SK-N-MC (cell line): ENCODE measurements around the gene WDR62.

Source experiments
- DNase-seq: peaks from one replicate; pipeline ENCODE4 v3.0.0-alpha.2; 2011; ENCODE audit warnings: low read depth, low spot score
- H3K27ac ChIP-seq: fragments of 200-600 bp; sonication (generic); 2 replicates; pipeline ENCODE4 v1.5.1; 2016; ENCODE audit warnings: mixed run types
- H3K36me3 ChIP-seq: fragments of 200-600 bp; sonication (generic); 2 replicates; pipeline ENCODE4 v1.6.1; 2017; ENCODE audit warnings: antibody characterized with exemption, low read length, mixed read lengths; ENCODE audit not compliant: insufficient read depth
- H3K4me3 ChIP-seq: fragments of 200-600 bp; sonication (generic); 2 replicates; pipeline ENCODE4 v1.5.1; 2016
- H3K9ac ChIP-seq: fragments of 200-600 bp; sonication (generic); 2 replicates; pipeline ENCODE4 v1.8.0; 2017; ENCODE audit warnings: mixed run types, mixed read lengths; ENCODE audit not compliant: insufficient read length
- H3K9me3 ChIP-seq: fragments of 200-600 bp; sonication (generic); 2 replicates; pipeline ENCODE4 v1.6.1; 2017; ENCODE audit warnings: low read depth, mild to moderate bottlenecking, antibody characterized with exemption, low read length, moderate library complexity, mixed read lengths
- EZH2 ChIP-seq: fragments of 200-600 bp; sonication (generic); IDR thresholded peaks from one replicate; pipeline ENCODE4 v1.6.1; 2017; ENCODE audit warnings: antibody characterized with exemption
- FOXP2 ChIP-seq: optimal IDR thresholded peaks from 2 replicates; pipeline ENCODE3; 2011; ENCODE audit warnings: mild to moderate bottlenecking, moderate library complexity; ENCODE audit not compliant: insufficient read depth; ENCODE audit errors: extremely low read length, control extremely low read depth
- POLR2AphosphoS5 ChIP-seq: IDR thresholded peaks from 2 replicates; pipeline ENCODE4 v1.6.1; 2012; ENCODE audit warnings: mild to moderate bottlenecking, low read depth, low read length, borderline replicate concordance

The WDR62 gene

DNA sequence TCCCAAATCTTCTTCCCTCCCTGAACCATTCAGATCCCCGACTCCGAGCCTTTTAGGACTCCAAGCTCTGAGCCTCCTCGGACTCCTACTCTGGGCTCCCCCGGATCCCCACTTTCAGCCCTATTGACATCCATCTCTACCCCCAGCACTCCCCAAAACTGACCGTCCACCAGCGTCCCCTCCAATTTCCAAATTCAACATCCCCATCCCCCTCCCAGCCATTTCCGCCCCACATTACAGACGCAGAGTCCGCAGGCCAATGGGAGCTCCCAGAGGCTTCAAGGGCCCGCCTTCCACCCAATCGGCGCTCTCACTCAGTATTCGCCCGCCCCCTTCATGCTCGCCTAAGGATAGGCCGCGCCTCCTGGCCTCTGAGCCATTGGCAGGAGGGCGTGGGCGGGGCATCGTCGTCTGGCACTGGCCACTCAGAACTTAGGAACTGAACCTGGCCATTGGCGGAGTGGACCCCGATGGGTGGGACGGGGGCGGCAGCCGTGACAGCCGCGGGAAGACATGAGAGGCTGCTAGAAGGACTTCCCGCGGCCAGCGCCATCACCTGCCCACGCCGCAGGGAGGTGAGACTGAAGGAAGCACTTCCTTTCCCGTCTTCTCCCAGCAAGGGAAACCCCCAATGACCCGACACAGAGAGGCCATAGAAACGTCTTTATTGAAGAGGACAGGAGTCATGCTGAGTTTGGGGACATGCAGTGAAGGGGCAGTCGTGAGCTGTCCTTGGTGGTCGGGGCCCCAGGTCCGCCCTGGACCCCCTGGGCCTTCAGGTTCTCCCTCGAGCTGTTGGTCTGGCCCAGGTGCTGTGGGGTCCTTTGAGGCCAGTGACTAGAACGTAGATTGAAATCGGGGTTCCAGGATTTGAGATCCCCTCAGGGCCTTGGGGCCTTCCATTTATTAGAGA is 40.4 kb upstream of the WDR62 start, which contains the start of gene ALKBH6:
Gene ALKBH6 (minus strand): TSS at position 202 of the 913 bp plus-strand sequence. CDS start 816 bp downstream, outside the sequence.
- Histone ChIP-seq H3K4me3 (peak within 1 kb of the TSS; percentile 92), H3K9ac (peak within 1 kb of the TSS; percentile 86), H3K9me3 (no peaks in the 10 kb centered on the region), H3K27ac (no peak within 1 kb of the TSS), H3K36me3 (no peaks in the 10 kb centered on the region)
- TF ChIP-seq FOXP2 (no peak), POLR2AphosphoS5 (peak; percentile 53; the same call in 1 of the 2 replicates)
- DNase-seq: peak; percentile 84

DNA sequence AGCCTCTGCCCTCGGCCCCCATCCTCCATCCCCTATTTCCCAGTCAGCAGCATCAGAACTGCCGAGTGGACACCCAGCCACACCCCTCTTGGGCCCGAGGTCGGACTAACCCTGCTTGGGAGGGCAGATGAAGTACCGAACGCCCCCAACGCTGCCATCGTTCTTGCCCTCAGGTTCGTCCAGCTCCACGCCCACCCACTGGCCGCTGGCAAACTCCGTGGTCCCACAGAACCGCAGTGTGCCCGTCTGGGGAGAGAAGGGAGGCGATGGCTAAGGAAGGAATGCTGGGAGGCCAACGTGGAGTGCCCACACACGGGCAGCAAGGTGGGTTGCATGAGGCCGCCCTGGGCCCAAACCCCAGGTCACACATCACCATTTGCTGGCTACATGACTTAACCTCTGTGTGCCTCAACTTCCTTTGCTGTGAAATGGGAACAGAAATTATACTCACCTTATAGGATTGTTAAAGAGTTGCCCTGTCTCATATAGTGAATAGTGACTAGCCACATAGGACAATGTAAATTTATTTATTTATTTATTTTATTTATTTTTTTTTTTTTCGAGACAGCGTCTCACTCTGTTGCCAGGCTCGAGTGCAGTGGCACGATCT is 35.5 kb upstream of the WDR62 start:
- Histone ChIP-seq H3K27ac (no peak overlapping the region), H3K36me3 (no peaks in the 10 kb centered on the region; the same call in 1 of the 2 replicates), H3K9me3 (no peaks in the 10 kb centered on the region), H3K9ac (no peak overlapping the region), H3K4me3 (no peak overlapping the region)
- TF ChIP-seq POLR2AphosphoS5: no peak
- no peak for TF ChIP-seq EZH2
- TF ChIP-seq FOXP2: no peak
- no peak for DNase-seq

DNA sequence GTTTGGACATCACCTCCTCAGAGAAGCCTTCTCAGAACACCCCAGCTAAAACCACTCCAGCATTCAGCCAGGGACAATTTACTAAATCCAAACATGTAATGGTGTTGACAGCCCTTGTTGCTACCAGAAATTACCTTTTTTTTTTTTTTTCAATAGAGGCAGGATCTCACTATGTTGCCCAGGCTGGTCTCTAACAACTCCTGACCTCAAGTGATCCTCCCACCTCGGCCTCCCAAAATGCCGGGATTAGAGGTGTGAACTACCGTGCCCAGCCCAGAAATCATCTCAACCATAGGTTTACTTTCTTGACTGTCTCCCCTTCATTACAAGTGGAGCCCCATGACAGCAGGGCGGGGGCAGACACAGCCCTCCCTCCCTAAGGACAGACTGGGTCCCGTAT is 31.3 kb upstream of the WDR62 start:
- H3K36me3 ChIP-seq: no peaks in the 10 kb centered on the region; the same call in 1 of the 2 replicates
- H3K9ac ChIP-seq: no peak overlapping the region
- DNase-seq: no peak
- no peak overlapping the region for H3K4me3 ChIP-seq
- no peaks in the 10 kb centered on the region for H3K9me3 ChIP-seq
- H3K27ac ChIP-seq: no peak overlapping the region
- TF ChIP-seq EZH2 (no peak), POLR2AphosphoS5 (no peak), FOXP2 (no peak)

DNA sequence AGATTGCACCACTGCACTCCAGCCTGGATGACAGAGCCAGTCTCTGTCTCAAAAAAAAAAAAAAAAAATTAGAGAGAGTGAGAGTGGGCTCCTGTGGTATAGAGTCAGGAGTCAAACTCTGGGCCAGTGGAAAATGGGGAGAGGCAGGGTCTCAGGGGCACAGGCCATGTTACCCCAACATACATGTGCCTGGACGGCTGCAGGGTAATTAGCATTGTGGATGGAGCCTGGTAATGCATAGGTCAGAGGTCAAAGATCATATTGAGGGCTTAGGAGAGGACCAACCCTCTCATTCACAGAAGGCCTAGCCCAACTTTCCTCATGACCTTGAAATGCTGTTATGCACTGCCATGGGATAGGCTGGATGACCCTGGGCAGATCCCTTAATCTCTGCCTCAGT is 29.2 kb upstream of the WDR62 start:
- Histone ChIP-seq H3K9ac (no peak overlapping the region), H3K9me3 (no peaks in the 10 kb centered on the region), H3K4me3 (no peak overlapping the region), H3K27ac (no peak overlapping the region), H3K36me3 (no peaks in the 10 kb centered on the region; the same call in 1 of the 2 replicates)
- TF ChIP-seq FOXP2 (no peak), EZH2 (no peak), POLR2AphosphoS5 (no peak)
- no peak for DNase-seq

DNA sequence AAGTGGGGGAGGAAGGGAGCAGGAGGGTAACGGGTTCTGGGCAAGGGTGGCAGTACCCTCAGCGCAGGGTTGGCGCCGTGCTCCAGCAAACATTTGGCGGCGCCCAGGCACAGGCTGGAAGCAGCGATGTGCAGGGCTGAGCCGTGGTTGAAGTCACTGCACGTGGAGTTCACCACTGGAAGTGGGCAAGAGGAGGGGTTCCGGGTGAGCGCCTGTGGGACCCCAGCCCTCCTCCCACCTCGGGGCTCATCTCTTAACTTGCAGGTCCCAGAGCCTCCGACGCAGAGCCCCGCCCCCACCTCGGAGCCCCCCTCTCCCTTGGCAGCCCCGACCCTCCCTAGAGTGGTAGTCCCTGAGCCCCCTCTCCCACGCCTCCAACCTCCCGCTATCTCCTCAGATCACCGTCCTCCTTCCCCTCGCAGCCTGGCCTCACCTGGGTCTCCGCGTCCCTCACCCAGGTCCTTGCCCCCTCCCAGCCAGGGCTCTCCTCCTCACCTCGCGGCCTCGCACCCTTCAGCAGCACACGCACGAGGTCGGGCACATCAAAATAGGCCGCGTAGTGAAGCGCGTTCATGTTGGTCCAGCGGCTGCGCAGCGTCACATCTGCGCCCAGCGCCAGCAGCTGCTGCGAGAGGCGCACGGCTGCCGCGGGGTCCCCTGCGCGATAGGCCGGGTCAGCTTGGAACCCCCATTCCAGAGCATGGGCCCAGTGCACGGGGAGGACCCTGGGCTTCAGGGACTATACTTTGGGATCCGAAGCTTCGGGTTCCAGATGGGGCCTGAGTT is 28.4 kb upstream of the WDR62 start:
- Histone ChIP-seq H3K9me3 (no peaks in the 10 kb centered on the region), H3K36me3 (no peaks in the 10 kb centered on the region; the same call in 1 of the 2 replicates), H3K9ac (no peak overlapping the region), H3K4me3 (no peak overlapping the region), H3K27ac (no peak overlapping the region)
- no peak for DNase-seq
- TF ChIP-seq POLR2AphosphoS5: no peak
- no peak for TF ChIP-seq EZH2
- TF ChIP-seq FOXP2: no peak

DNA sequence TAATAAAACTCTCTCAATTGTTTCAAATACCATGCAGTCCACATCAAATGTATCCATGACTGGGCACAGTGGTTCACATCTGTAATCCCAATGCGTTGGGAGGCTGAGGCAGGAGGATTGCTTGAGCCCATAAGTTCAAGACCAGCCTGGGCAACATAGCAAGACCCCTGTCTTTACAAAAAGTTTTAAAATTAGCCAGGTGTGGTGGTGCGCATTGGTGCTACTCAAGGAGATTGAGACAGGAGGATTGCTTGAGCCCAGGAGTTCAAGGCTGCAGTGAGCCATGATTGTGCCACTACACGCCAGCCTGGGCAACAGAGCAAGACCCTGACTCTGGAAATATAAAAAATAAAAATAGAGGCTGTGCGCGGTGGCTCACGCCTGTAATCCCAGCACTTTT is 27.0 kb upstream of the WDR62 start:
- Histone ChIP-seq H3K4me3 (no peak overlapping the region), H3K9ac (no peak overlapping the region), H3K27ac (no peak overlapping the region), H3K36me3 (no peaks in the 10 kb centered on the region; the same call in 1 of the 2 replicates), H3K9me3 (no peaks in the 10 kb centered on the region)
- no peak for TF ChIP-seq EZH2
- TF ChIP-seq FOXP2: no peak
- no peak for TF ChIP-seq POLR2AphosphoS5
- no peak for DNase-seq

DNA sequence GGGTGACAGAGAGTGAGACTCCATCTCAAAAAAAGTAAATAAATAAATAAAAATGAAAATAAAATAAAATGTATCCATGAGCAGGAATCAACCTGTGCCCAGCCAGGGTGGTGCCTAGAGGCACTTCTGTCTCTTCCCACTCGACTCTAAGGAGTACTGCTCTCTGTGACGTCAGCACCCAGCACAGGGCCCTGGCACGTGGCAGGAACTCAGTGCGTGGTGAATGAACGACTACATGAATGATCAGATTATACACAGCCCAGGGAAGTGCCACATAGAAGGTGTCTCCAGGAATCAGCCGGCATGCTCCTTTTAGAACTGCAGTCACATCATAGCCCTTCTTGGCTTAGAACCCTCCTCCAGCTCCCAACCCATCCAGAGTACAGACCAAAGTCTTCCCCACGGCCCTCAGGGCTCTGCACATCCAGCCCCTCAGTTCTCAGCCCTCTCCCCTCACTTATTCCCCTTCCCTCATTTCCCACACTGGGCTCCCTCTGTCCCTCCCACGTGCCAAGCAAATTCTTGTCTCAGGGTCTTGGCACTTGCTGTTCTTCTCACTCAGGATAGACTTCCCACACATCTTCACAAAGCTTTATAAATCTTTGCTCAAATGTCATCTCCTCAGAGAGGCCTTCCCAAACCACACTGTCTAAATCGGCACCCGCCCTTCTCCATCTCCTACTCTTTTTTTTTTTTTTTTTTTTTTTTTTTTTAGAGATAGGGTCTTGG is 26.2 kb upstream of the WDR62 start:
- Histone ChIP-seq H3K27ac (no peak overlapping the region), H3K36me3 (no peaks in the 10 kb centered on the region; the same call in 1 of the 2 replicates), H3K9me3 (no peaks in the 10 kb centered on the region), H3K9ac (no peak overlapping the region), H3K4me3 (no peak overlapping the region)
- DNase-seq: no peak
- TF ChIP-seq FOXP2: no peak
- TF ChIP-seq POLR2AphosphoS5: no peak
- TF ChIP-seq EZH2: no peak
